HG03103 (cell line): Measurements from ENCODE around the gene ASXL2.
"Not testable (repeated sequence)": the region's sequence is repeated elsewhere in the genome, so short reads cannot be mapped to it uniquely, and the experiment has no call there.

ENCODE experiments used
- ATAC-seq: cut with Tn5 transposase; IDR thresholded peaks from one replicate; pipeline ENCODE4 v1.9.1; 2021; ENCODE audit warnings: low read depth; ENCODE audit not compliant: unreplicated experiment

ASXL2 gene

GRCh38 chr2:25878361-25879132 lies at the start of gene ASXL2:
TSS of gene ASXL2 (minus strand) at chr2:25878487. CDS start at chr2:25878222, 265 bp downstream.
- peak; percentile 82 for ATAC-seq

DNA sequence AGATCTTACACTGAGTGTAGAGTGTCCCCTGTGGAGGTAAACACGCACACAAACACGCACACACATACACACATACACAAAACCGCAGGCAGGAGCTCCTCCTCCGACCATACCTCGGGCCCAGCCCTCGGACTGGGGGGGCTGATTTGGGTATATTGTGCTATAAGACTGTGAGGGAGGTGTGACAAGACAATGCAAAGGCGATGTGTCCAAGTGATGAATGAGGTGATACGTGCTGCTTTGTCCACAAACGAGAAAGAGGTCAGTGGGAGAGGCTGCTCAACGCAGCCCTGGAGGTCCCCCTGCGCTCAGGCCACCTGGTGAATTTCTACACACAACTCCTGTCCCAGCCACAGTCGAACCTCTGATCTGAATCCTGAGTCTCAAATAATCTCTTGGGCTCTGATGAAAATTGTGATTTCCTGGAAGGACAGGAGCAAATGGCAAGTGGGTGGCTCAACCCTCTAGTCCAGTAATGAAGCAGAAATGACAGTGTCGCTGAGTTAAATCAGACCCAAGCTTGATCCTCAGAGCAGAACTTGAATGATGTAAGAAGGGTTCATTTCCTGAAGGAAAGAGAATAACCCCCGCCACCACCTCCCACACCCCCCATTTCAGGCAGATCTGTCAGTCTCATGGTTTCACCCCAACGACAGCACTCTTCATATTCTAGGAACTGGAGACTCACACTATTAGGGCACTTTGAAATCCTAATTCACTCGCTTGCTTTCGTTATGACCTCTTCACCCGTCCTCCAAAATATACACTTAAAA lies 48.9 kb upstream of the ASXL2 start:
- no peak for ATAC-seq

DNA sequence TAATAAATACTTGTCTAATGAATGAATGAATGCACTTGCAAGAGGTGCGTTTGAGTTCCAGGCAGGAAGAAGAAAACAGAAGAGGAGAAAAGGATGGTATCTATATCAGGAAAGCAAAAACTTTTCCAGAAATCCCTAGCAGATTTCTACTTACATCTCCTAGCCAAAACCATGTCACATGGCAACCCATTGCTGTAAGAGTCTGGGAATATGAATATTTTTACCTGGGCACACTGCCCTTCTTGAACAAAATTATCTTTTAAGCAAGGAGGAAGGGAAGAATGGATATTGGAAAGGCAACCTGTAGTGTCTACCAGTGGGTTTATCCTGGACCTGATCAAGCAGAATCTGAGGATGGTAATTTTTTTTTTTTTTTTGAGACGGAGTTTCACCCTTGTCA lies 44.2 kb upstream of the ASXL2 start:
- ATAC-seq: no peak

DNA sequence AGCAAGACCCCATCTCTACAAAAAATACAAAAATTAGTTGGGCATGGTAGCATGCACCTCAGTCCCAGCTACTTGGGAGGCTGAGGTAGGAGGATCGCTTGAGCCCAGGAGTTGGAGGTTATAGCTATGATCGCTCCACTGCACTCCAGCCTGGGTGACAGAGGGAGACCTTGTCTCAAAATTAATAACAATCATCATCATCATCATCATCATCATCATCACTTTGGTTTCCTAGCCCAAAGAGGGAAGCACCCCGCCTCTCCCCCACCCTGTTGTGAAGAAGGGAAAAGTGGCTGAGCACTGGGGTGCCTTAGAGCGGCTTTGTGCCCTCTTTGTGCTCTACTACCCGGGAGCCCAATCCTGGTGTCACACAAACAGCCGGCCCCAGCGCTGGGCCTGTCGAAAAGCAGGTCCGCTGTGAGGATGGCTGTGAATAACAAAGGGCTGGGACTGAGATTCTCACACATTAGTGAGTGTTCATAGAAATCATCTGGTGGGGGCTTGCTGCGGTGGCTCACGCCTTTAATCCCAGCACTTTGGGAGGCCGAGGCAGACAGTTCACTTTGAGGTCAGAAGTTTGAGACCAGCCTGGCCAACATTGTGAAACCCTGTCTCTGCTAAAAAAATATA lies 42.6 kb upstream of the ASXL2 start:
- ATAC-seq: no peak

DNA sequence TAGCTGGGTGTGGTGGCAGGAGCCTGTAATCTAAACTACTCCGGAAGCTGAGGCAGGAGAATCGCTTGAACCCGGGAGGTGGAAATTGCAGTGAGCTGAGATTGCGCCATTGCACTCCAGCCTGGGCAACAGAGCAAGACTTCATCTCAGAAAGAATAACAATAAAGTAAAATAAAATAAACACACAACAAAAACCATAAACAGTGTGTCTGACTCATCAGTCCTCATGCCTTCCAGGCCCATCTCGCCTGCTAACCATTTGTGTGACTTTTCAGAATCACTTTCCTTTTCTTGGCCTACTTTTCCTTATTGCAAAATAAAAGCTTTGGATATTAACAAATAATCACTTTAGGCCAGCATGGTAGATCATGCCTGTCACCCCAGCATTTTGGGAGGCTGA lies 42.0 kb upstream of the ASXL2 start:
- no peak for ATAC-seq

DNA sequence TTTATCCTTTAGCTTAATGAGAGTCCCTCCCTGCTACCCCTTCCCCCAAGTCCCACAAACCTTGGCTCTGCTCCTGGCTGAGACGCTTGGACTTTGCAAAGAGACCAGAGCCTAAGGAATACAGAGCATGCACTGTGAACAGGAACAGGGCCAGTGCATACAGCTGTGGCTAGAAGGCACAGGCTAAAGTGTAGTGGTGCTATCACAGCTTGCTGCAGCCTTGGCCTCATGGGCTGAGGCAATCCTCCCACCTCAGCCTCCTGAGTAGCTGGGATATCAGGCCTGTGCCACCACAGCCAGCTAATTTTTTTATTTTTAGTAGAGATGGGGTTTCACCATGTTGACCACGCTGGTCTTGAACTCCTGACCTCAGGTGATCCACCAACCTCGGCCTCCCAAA lies 39.5 kb upstream of the ASXL2 start:
- ATAC-seq: no peak

DNA sequence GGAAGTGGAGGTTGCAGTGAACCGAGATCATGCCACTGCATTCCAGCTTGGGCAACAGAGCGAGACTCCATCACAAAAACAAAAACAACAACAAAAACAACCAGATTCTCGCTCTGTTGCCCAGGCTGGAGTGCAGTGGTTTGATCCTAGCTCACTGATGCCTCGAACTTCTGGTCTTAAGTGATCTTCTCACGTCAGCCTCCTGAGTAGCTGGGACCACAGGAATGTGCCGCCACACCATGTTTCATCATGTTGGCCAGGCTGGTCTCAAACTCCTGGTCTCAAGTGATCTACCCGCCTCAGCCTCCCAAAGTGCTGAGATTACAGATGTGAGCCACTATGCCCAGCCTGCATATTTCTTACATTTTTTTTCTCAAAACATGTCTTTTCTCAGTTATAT lies 39.1 kb upstream of the ASXL2 start:
- not testable (repeated sequence) for ATAC-seq

DNA sequence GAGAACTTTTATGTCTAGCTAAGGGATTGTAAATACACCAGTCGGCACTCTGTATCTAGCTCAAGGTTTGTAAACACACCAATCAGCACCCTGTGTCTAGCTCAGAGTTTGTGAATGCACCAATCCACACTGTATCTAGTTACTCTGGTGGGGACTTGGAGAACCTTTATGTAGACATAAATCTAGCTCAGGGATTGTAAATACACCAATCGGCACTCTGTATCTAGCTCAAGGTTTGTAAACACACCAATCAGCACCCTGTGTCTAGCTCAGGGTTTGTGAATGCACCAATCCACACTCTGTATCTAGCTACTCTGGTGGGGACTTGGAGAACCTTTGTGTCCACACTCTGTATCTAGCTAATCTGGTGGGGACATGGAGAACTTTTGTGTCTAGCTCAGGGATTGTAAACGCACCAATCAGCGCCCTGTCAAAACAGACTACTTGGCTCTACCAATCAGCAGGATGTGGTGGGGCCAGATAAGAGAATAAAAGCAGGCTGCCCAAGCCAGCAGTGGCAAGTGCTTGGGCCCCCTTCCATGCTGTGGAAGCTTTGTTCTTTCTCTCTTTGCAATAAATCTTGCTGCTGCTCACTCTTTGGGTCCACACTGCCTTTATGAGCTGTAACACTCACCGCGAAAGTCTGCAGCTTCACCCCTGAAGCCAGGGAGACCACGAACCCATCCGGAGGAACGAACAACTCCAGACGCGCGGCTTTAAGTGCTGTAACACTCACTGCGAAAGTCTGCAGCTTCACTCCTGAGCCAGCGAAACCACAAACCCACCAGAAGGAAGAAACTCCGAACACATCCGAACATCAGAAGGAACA lies 37.9 kb upstream of the ASXL2 start:
- ATAC-seq: not testable (repeated sequence)

DNA sequence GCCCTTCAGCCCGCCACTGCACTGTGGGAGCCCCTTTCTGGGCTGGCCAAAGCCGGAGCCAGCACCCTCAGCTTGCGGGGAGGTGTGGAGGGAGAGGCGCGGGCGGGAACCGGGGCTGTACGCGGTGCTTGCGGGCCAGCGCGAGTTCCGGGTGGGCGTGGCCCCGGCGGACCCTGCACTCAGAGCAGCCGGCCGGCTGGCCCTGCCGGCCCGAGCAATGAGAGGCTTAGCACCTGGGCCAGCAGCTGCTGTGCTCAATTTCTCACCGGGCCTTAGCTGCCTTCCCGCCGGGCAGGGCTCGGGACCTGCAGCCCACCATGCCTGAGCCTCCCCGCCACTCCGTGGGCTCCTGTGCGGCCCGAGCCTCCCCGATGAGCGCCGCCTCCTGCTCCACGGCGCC lies 37.1 kb upstream of the ASXL2 start:
- not testable (repeated sequence) for ATAC-seq

DNA sequence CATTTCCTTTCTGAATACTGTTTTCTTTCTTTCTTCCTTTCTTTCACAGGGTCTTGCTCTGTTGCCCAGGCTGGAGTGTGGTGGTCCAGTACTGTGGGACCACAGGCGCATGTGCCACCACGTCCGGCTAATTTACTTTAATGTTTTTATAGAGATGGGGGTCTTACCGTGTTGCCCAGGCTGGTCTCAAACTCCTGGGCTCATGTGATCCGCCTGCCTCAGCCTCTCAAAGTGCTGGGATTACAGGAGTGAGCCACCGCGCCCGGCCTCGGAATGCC lies 35.3 kb upstream of the ASXL2 start:
- ATAC-seq: not testable (repeated sequence)

DNA sequence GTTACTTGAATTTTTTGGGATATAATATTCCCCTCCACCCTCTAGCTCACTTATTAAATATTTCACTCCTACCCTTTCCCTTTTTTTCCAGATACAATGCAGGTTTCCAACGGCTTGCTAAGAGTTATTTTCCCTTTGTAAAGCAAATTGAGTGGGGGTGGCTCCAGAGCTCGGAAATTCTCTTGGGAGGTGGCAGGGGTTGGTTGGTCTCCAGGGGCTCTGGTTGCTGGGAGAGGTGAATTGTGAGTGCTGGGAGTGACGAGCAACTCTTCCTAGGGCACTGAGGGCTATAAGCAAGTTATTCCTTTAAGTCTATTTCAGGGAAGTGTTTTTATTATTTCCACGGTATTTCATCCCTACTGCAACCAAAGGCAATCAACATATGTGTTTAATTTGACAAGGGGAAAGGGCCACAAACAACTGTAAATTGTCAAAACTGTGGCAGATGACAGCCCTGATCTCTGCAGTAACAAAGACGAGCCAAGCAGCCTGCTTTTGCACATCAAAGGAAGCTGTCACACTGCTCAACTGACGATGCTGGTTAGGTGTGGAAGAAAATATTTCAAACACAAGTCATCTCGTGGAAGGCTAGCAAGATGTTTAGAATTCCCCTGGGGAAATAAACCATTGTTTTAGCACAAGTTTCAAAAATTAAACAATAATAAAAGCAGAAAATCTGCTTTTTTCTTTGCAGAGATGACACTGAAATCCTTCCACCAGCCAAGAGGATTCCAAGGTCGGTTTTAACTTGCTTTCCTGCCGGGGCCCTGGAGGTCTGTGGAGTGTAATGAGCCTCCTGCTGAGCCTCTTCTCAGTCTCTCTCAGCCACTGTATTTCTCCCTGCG lies 34.8 kb upstream of the ASXL2 start:
- no peak for ATAC-seq

DNA sequence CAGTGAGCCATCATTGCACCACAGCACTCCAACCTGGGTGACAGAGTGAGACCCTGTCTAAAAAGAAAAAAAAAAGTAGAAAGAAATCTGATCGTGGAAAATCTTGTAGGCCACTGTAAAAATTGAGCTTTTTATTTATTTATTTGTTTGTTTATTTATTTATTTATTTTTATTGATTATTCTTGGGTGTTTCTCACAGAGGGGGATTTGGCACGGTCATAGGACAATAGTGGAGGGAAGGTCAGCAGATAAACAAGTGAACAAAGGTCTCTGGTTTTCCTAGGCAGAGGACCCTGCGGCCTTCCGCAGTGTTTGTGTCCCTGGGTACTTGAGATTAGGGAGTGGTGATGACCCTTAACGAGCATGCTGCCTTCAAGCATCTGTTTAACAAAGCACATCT lies 31.3 kb upstream of the ASXL2 start:
- not testable (repeated sequence) for ATAC-seq

DNA sequence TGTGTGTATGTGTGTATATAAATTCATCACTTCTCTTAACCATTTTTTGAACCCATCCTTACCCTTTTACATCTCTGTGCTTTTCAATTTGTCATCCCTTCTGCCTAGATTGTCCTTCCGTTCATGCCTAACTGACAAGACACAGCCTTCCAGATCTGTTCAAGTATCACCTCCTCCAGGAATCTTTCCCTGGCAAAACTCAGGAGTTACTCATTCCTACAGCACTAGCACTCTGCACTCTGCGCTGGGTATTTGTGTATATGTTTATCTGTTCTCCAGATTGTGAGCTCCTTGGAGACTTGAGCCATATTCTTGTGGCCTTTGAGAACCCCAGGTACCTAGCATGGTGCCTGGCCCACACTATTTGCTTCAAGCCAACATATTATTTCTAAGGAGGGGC lies 26.8 kb upstream of the ASXL2 start:
- ATAC-seq: no peak

DNA sequence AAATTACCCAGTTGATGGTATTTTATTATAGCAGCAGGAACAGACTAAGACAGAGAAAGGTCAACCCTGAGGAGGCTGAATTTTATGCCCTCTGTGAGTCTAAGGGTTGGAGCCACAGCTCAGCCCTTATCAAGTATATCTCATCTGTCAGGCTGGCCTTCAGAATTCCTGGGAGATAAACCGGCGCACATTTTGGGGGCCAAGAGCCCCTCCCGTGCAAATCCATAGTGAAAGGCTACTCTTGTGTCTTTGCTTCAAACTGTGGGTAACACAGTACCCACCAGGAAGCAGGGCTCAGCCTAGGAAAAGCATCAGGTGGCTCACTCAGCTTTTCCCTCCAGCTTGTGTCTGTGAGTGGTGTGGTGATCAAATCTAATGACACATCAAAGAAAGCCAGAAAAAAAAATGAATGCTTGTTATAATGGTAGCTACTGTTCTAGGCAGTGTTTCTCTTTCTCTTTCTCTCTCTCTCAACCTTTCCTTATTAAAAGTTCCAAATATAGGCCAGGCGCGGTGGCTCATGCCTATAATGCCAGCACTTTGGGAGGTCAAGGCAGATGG lies 25.0 kb upstream of the ASXL2 start:
- ATAC-seq: no peak

GRCh38 chr2:25899404-25899970 lies 21.2 kb upstream of the ASXL2 start:
- no peak for ATAC-seq

- ATAC-seq: no peak
Measured at GRCh38 chr2:25897506-25897905, 19.2 kb upstream of the ASXL2 start.

- ATAC-seq: not testable (repeated sequence)
Measured at GRCh38 chr2:25896308-25896707, 18.0 kb upstream of the ASXL2 start.

DNA sequence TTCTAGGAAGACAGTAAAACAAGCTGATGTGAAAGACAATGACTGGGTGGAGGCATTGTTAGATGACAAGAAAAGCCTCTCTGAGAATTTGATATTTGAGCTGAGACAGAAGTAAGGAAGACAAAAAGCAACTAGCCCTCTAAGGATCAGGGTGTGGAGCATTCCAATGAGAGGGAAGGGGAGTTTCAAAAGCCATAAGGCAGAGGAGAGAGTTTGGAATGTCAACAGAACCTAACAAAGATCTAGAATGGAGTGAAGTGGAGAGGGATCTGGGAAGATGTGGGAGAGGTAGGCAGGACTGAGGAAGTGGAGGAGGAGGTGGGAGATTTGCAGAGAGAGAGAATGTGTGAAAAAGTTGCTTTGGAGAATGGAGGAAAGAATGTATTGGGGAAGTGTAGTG lies 17.3 kb upstream of the ASXL2 start:
- no peak for ATAC-seq

DNA sequence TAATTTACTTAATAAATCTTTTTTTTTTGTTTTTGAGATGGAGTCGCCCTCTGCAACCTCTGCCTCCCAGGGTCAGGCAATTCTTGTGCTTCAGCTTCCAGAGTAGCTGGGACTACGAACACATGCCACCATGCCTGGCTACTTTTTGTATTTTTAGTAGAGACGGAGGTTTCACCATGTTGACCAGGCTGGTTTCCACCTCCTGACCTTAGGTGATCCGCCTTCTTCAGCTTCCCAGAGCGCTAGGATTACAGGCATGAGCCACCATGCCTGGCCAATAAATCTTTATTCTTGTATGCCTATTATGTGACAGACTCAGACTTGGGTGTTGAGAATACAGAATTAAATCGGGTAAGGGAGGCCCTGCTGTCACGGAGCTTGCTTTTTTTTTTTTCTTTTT lies 16.7 kb upstream of the ASXL2 start:
- no peak for ATAC-seq
